HepG2 (cell line): ENCODE measurements around the gene PACS1. TPM values are rescaled to one million over a fixed set of nuclear protein-coding genes. Genes with fewer than 3 reads are reported as not detected.

Source experiments
- ATAC-seq: fragments of 200-7000 bp; cut with Tn5 transposase; 3 replicates; pipeline ENCODE4 v1.9.1; 2020; ENCODE audit warnings: mild to moderate bottlenecking, moderate library complexity
- BruUV-seq: library from RNA; stranded (reverse); fragments of 400-500 nt; replicated peaks from 2 replicates; lab custom pipeline; 2021; lab: Mats Ljungman, UMichigan
- CTCF ChIA-PET: fragments of 300-600 bp; formaldehyde crosslinking; extraction: SDS; loops from one replicate; lab custom pipeline; 2021; ENCODE audit warnings: low total read pairs, inconsistent platforms, low intra/inter-chr PET ratio; lab: Yijun Ruan, JAX
- POLR2A ChIA-PET: fragments of 350-600 bp; sonication (Branson Sonifier 250); formaldehyde crosslinking; loops from one replicate; lab custom pipeline; 2020; ENCODE audit warnings: antibody characterized with exemption, inconsistent platforms; lab: Yijun Ruan, JAX
- DNase-seq: peaks from one replicate; pipeline ENCODE4 v3.0.0-alpha.2; 2015; ENCODE audit warnings: low spot score
- FAIRE-seq: peaks from 3 replicates; lab custom pipeline; 2011; peaks lifted over from hg19 to GRCh38; lab: Jason Lieb, UNC
- H2AFZ ChIP-seq: one replicate; pipeline ENCODE4 v1.6.1; 2011; ENCODE audit warnings: low read length, inconsistent platforms
- H3K27ac ChIP-seq: fragments of 300-600 bp; 3 replicates; pipeline ENCODE4 v1.8.0; 2011; ENCODE audit warnings: mixed run types, mild to moderate bottlenecking, mixed read lengths, low read length, inconsistent platforms; ENCODE audit not compliant: insufficient read depth; ENCODE audit errors: extremely low read length
- H3K27me3 ChIP-seq, 2 experiments: fragments of 200-600 bp in 1 of 2; 2 replicates in 1 of 2; 3 replicates in 1 of 2; pipeline versions ENCODE4 v1.6.0 to v1.8.0; 2011; ENCODE audit warnings: low read length in 2 of 2, mild to moderate bottlenecking in 2 of 2, moderate library complexity in 2 of 2, inconsistent platforms in 1 of 2; ENCODE audit not compliant: insufficient read depth in 2 of 2, control insufficient read depth in 1 of 2
- H3K36me3 ChIP-seq, 2 experiments: fragments of 200-600 bp in 1 of 2; replicated peaks in 1 of 2; 2 replicates in 1 of 2; 3 replicates in 1 of 2; pipeline versions ENCODE4 v1.5.1 to v1.8.0; 2011; ENCODE audit warnings: low read length in 2 of 2, inconsistent platforms in 1 of 2; ENCODE audit not compliant: insufficient read depth in 2 of 2, control insufficient read depth in 1 of 2
- H3K4me1 ChIP-seq: 2 replicates; pipeline ENCODE4 v1.5.1; 2012; ENCODE audit warnings: low read length, inconsistent platforms; ENCODE audit not compliant: insufficient read depth
- H3K4me2 ChIP-seq: 2 replicates; pipeline ENCODE4 v1.6.0; 2011; ENCODE audit warnings: low read depth, low read length, inconsistent platforms
- H3K4me3 ChIP-seq, 3 experiments: fragments of 200-600 bp in 1 of 3; sonication (generic), shearing (Covaris generic) in 1 of 3; replicated peaks in 1 of 3; 2 replicates each; pipeline ENCODE4 v1.5.1; 2011 to 2016; ENCODE audit warnings: low read length in 3 of 3, inconsistent platforms in 2 of 3, low read depth in 2 of 3, mild to moderate bottlenecking in 2 of 3, control low read depth in 1 of 3, mixed read lengths in 1 of 3; ENCODE audit not compliant: insufficient read depth in 1 of 3
- H3K79me2 ChIP-seq: one replicate; pipeline ENCODE4 v1.6.1; 2011; ENCODE audit warnings: low read length, inconsistent platforms; ENCODE audit not compliant: insufficient read depth
- H3K9ac ChIP-seq: 2 replicates; pipeline ENCODE4 v1.6.0; 2011; ENCODE audit warnings: mild to moderate bottlenecking, low read depth, low read length, inconsistent platforms; ENCODE audit not compliant: insufficient read depth
- H3K9me3 ChIP-seq: 2 replicates; pipeline ENCODE4 v1.5.1; 2012; ENCODE audit warnings: mild to moderate bottlenecking, low read length
- H4K20me1 ChIP-seq: 2 replicates; pipeline ENCODE4 v1.6.0; 2011; ENCODE audit warnings: inconsistent platforms, mild to moderate bottlenecking, low read length, moderate library complexity; ENCODE audit not compliant: insufficient read depth
- ATF3 ChIP-seq: sonication (generic); formaldehyde crosslinking; IDR thresholded peaks from 2 replicates; pipeline ENCODE4 v1.4.0; 2020; ENCODE audit warnings: missing genetic modification reagents
- CHD2 ChIP-seq: IDR thresholded peaks from 2 replicates; pipeline ENCODE4 v1.6.1; 2011; ENCODE audit warnings: low read depth, low read length, improper control_type of control experiment
- IRX3 ChIP-seq: sonication (generic); formaldehyde crosslinking; IDR thresholded peaks from 2 replicates; pipeline ENCODE4 v1.8.1; 2023; ENCODE audit warnings: mild to moderate bottlenecking, low read depth, missing genetic modification reagents, borderline replicate concordance
- POLR2A ChIP-seq, 2 experiments: IDR thresholded peaks; 2 replicates each; pipeline ENCODE4 v1.6.1; 2011; ENCODE audit warnings: low read depth in 2 of 2, low read length in 2 of 2, mild to moderate bottlenecking in 1 of 2, moderate library complexity in 1 of 2; ENCODE audit not compliant: insufficient read depth in 1 of 2
- POLR2AphosphoS5 ChIP-seq: IDR thresholded peaks from 2 replicates; pipeline ENCODE4 v1.6.1; 2012; ENCODE audit warnings: low read depth, low read length
- SNRNP70 ChIP-seq: fragments of 200-400 bp; formaldehyde crosslinking; IDR thresholded peaks from 2 replicates; pipeline ENCODE4 v1.6.1; 2017; ENCODE audit warnings: mild to moderate bottlenecking, low read depth, low read length, moderate library complexity
- TFDP2 ChIP-seq: sonication (generic); formaldehyde crosslinking; IDR thresholded peaks from 2 replicates; pipeline ENCODE4 v1.4.0; 2020; ENCODE audit warnings: missing genetic modification reagents
- THAP7 ChIP-seq: sonication (generic); formaldehyde crosslinking; IDR thresholded peaks from 2 replicates; pipeline ENCODE4 v1.8.1; 2023; ENCODE audit warnings: mild to moderate bottlenecking, missing genetic modification reagents
- YEATS4 ChIP-seq: sonication (generic); formaldehyde crosslinking; IDR thresholded peaks from 2 replicates; pipeline ENCODE4 v1.4.0; 2020; ENCODE audit warnings: missing genetic modification reagents, borderline replicate concordance
- ZNF543 ChIP-seq: sonication (generic); formaldehyde crosslinking; IDR thresholded peaks from 2 replicates; pipeline ENCODE4 v1.4.0; 2020; ENCODE audit warnings: mild to moderate bottlenecking, missing genetic modification reagents
- WGBS: methylation state at CpG from one replicate; pipeline ENCODE4 v1.1.6; 2017; ENCODE audit warnings: low lambda C conversion rate; 5-methylcytosine and 5-hydroxymethylcytosine counted together
- in situ Hi-C: cut with HindIII; loops from 2 replicates; pipeline ENCODE4 v1.10.0; 2017; ENCODE audit warnings: low pct_unique_long_range_greater_than_20kb; ENCODE audit not compliant: extremely low pct_ligation_motif_present
- intact Hi-C: fragments of 100-400 bp; cut with micrococcal nuclease; formaldehyde crosslinking; loops from one replicate; pipeline ENCODE4 v1.10.0; 2022; ENCODE audit not compliant: unreplicated experiment
- polyA plus RNA-seq, 8 experiments: library from polyadenylated mRNA; depleted of rRNA in 3 of 8; stranded (reverse) in 7 of 8; unstranded in 1 of 8; fragments of >200 nt; fragmentation: Illumina TruSeq in 4 of 8; extraction: Trizol in 4 of 8; gene quantifications; 2 replicates each; pipeline versions ENCODE4 v1.2.1 to v1.2.3, GENCODE V29; 2011 to 2016; ENCODE audit warnings: low read depth in 4 of 8, missing spikeins in 1 of 8, mixed read lengths in 1 of 8; ENCODE audit not compliant: insufficient read depth in 1 of 8
- total RNA-seq, 5 experiments: library from RNA; depleted of rRNA; stranded (reverse); fragments of >200 nt; fragmentation: Illumina TruSeq; extraction: Trizol; gene quantifications; 2 replicates each; pipeline ENCODE4 v1.2.3, GENCODE V29; 2016; ENCODE audit warnings: low read depth in 1 of 5

Gene PACS1
- total and polyA plus RNA-seq, 2 of the 13 experiments (the other 11 are each of a cell fraction or from before 2014, with no cell fraction given): 7.6 to 8.6 TPM

DNA sequence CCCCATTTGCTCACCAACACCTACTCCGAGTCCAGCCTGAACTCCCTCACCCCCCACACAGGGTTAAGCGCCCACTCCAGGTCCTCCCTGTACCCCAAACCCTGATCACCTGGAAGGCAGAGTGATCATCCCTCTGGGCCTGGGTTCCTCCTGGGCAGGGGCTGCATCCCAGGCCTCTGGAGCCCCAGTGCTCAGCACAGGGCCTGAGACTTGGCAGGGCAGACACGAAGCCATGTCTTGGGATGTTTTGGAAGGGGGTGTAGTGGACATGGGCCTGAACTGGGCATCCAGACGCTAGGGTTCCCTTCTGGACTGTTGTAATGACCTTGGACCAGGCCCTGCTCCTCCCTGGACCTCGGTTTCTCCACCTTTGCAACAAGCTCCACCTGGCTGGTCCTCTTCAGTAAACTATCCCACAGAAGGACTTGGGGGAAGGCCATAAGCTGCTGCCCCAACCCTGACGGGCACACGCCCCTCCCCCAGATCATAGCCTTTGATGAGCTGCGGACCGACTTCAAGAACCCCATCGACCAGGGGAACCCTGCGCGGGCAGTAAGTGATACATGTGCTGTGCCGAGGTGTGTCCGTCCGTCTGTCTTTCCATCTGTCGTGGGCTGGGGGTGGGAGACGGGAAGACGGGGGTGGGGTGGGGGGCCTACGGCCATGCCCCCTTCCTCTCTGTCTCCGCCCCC, 211.8 kb downstream of the PACS1 start:
- no TSS peak for BruUV-seq
- Histone ChIP-seq H3K4me3 (no peak overlapping the region), H3K4me1 (peaks cover 58% of the 10 kb centered on the region), H3K9ac (no peak overlapping the region), H3K79me2 (peaks cover 13% of the 10 kb centered on the region), H2AFZ (no peak overlapping the region), H3K27ac (no peak overlapping the region), H3K27me3 (peaks cover 3 to 9% of the 10 kb centered on the region in 2 experiments; a peak in 3 of 5 replicates), H3K9me3 (no peaks in the 10 kb centered on the region), H3K36me3 (peaks cover 5 to 20% of the 10 kb centered on the region in 2 experiments; a peak in 4 of 5 replicates), H3K4me2 (no peak overlapping the region), H4K20me1 (peaks cover 6% of the 10 kb centered on the region)
- in situ Hi-C loops (no loop called here), intact Hi-C loops (no loop called here)
- FAIRE-seq (no peak), ATAC-seq (no peak), DNase-seq (no peak)
- WGBS: 53% methylated on average over 15 of the region's 20 CpGs
- POLR2A ChIA-PET: interaction anchor here (1.3 to 2.3 kb wide), 4 partner anchors 9 to 54 kb away, joined by 3 to 9 read pairs (median 6); partner anchors contain the start of genes RAB1B and RIN1
- CTCF ChIA-PET: interaction anchor here (1.7 to 1.8 kb wide), 2 partner anchors 46 to 59 kb away, joined by 8 to 26 read pairs; no protein-coding TSS in a partner anchor
- no peak for TF ChIP-seq CHD2
- 0 out of 2 replicates have a peak, but pooled peaks have one; percentile 24 for TF ChIP-seq IRX3 (CRISPR knock-in tag)
- 0 out of 2 replicates have a peak, but pooled peaks have one; percentile 32 for TF ChIP-seq THAP7 (CRISPR knock-in tag)
- TF ChIP-seq POLR2A (IDR thresholded peaks at IDR 0.05; ENCODE audit: insufficient read depth in 1 of 2, low read depth in 2 of 2, low read length in 2 of 2): peak in 1 of 2 experiments; percentile 33; a peak in 1 of 4 replicates
- no peak for TF ChIP-seq SNRNP70
- peak; percentile 35; the same call in 1 of the 2 replicates for TF ChIP-seq POLR2AphosphoS5
- TF ChIP-seq ZNF543 (CRISPR knock-in tag): 0 out of 2 replicates have a peak, but pooled peaks have one; percentile 14
- TF ChIP-seq ATF3: no peak
- no peak for TF ChIP-seq TFDP2 (CRISPR knock-in tag)
- 0 out of 2 replicates have a peak, but pooled peaks have one; percentile 6 for TF ChIP-seq YEATS4 (CRISPR knock-in tag)
